ENCODE results near the gene INO80. TPM values are rescaled to one million over a fixed set of nuclear protein-coding genes. Genes with fewer than 3 reads are reported as not detected.

The INO80 gene
- total RNA-seq, 1 experiment from 2014 or later = 27.3 TPM

DNA sequence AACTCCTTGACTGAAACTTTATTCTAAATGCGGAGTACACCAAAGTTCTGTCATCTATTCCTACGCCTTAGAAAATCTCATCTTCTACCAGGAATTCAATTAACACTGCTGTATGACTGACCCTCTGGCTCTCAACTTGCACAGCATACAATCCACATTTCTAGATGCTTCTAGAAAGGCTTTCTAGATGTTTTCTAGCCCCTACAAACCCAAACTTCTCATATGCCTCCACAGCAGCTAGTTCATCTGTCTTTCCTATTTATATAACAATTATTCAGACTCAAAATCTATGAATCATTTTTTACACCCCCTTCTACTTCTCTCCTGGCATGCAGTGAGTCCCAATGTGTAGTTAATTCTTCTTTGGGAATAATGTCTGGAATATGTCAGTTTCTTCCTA lies 13.2 kb downstream of the INO80 start:
- no peak overlapping the region for H3K4me3 ChIP-seq (ENCODE audit: low read depth, low read length, poor library complexity, severe bottlenecking)
- peaks cover 3% of the 10 kb centered on the region for H3K36me3 ChIP-seq (ENCODE audit: insufficient read depth, low read length, poor library complexity, severe bottlenecking)
- H3K4me1 ChIP-seq (ENCODE audit: insufficient read depth, low read length, poor library complexity, severe bottlenecking) = no peaks in the 10 kb centered on the region
- no peaks in the 10 kb centered on the region for H3K9me3 ChIP-seq (ENCODE audit: low read depth, low read length, poor library complexity, severe bottlenecking)
- no peaks in the 10 kb centered on the region for H3K27me3 ChIP-seq (replicated peaks; ENCODE audit: insufficient read depth, low read depth, low read length, poor library complexity)
- ChIA-PET CTCF (no interaction called here), POLR2A (ENCODE audit: low non-redundant PET) (no interaction called here)
- no peak for TF ChIP-seq EZH2 (IDR thresholded peaks at IDR 0.05; ENCODE audit: borderline replicate concordance, low read depth, low read length, poor library complexity, severe bottlenecking)
- TF ChIP-seq, protein P1, sequence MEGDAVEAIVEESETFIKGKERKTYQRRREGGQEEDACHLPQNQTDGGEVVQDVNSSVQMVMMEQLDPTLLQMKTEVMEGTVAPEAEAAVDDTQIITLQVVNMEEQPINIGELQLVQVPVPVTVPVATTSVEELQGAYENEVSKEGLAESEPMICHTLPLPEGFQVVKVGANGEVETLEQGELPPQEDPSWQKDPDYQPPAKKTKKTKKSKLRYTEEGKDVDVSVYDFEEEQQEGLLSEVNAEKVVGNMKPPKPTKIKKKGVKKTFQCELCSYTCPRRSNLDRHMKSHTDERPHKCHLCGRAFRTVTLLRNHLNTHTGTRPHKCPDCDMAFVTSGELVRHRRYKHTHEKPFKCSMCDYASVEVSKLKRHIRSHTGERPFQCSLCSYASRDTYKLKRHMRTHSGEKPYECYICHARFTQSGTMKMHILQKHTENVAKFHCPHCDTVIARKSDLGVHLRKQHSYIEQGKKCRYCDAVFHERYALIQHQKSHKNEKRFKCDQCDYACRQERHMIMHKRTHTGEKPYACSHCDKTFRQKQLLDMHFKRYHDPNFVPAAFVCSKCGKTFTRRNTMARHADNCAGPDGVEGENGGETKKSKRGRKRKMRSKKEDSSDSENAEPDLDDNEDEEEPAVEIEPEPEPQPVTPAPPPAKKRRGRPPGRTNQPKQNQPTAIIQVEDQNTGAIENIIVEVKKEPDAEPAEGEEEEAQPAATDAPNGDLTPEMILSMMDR (conservative IDR thresholded peaks at IDR 0.05; ENCODE audit: low read depth, low read length) = no peak
- no peak overlapping the region for H3K27ac ChIP-seq (ENCODE audit: low read depth, low read length, poor library complexity, severe bottlenecking)
- no peak for DNase-seq (ENCODE audit: low spot score)
- intact Hi-C loops (cut with micrococcal nuclease; ENCODE audit: unreplicated experiment) = no loop called here
- no TSS peak for BruUV-seq (replicated peaks)

DNA sequence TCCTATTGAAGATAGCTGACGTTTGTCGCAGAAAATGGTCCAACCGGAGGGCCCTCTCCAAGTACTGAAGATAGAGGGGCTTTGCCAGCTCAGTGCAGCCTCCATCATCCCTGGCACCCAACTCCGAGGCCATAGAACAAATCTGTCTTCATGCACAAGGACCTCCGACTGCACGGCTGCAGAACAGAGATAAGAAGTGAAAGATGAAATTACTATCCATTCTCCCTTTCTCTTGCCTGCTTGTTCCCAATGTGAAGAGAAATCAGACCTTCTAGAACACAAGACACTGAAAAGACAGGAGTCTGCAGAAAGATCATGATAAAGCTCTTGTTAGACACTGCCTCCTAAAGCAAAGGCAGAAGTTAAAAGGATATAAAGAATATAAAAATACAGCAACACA lies 19.9 kb downstream of the INO80 start:
- Histone ChIP-seq H3K4me3 (ENCODE audit: low read depth, low read length, poor library complexity, severe bottlenecking) (no peak overlapping the region), H3K27ac (ENCODE audit: low read depth, low read length, poor library complexity, severe bottlenecking) (no peak overlapping the region), H3K4me1 (ENCODE audit: insufficient read depth, low read length, poor library complexity, severe bottlenecking) (no peaks in the 10 kb centered on the region), H3K9me3 (ENCODE audit: low read depth, low read length, poor library complexity, severe bottlenecking) (no peaks in the 10 kb centered on the region), H3K27me3 (replicated peaks; ENCODE audit: insufficient read depth, low read depth, low read length, poor library complexity) (no peaks in the 10 kb centered on the region), H3K36me3 (ENCODE audit: insufficient read depth, low read length, poor library complexity, severe bottlenecking) (peaks cover 48% of the 10 kb centered on the region)
- POLR2A ChIA-PET (ENCODE audit: low non-redundant PET) = no interaction called here
- TF ChIP-seq, protein P1 (conservative IDR thresholded peaks at IDR 0.05; ENCODE audit: low read depth, low read length) = no peak
- BruUV-seq (replicated peaks) = no TSS peak
- intact Hi-C loops (cut with micrococcal nuclease; ENCODE audit: unreplicated experiment) = no loop called here
- DNase-seq (ENCODE audit: low spot score) = no peak
- CTCF ChIA-PET = no interaction called here

DNA sequence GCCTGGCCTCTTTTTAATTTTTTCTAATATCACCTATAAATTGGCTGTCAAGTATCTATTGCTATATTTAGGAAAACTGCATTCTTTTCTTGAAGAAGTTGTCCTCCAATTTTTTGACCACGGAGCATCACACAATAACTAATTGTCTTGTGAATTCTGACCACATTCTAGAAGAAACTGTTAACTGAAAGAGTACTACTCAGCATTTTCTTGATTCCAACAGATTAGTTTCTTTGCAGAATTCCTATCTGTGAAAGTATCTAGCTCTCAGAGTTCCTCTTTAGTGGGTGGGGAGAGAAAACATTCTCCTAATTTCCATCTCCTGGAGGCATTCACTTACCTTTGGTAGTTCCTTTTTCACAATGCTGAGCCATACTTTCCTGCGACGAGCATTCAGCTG lies 31.1 kb downstream of the INO80 start:
- Histone ChIP-seq H3K27me3 (replicated peaks; ENCODE audit: insufficient read depth, low read depth, low read length, poor library complexity) (no peaks in the 10 kb centered on the region), H3K4me1 (ENCODE audit: insufficient read depth, low read length, poor library complexity, severe bottlenecking) (no peaks in the 10 kb centered on the region), H3K36me3 (ENCODE audit: insufficient read depth, low read length, poor library complexity, severe bottlenecking) (peaks cover 87% of the 10 kb centered on the region), H3K4me3 (ENCODE audit: low read depth, low read length, poor library complexity, severe bottlenecking) (no peak overlapping the region), H3K9me3 (ENCODE audit: low read depth, low read length, poor library complexity, severe bottlenecking) (no peaks in the 10 kb centered on the region), H3K27ac (ENCODE audit: low read depth, low read length, poor library complexity, severe bottlenecking) (no peak overlapping the region)
- BruUV-seq (replicated peaks) = no TSS peak
- intact Hi-C loops (cut with micrococcal nuclease; ENCODE audit: unreplicated experiment) = no loop called here
- ChIA-PET CTCF (no interaction called here), POLR2A (ENCODE audit: low non-redundant PET) (interaction anchor here (0.6 kb wide), 1 partner anchor 516 kb away, joined by 3 read pairs; no protein-coding TSS in a partner anchor)
- DNase-seq (ENCODE audit: low spot score) = no peak
- TF ChIP-seq, protein P1 (conservative IDR thresholded peaks at IDR 0.05; ENCODE audit: low read depth, low read length) = no peak
- TF ChIP-seq EZH2 (IDR thresholded peaks at IDR 0.05; ENCODE audit: borderline replicate concordance, low read depth, low read length, poor library complexity, severe bottlenecking) = no peak

Data from A673 (cell line).